Activated naive CD4-positive, alpha-beta T cell (primary cell): ENCODE data around the gene NXN.
A peak's percentile ranks its signal among the peaks of the same experiment; 100 is the strongest.
"Not testable (repeated sequence)": the region's sequence is repeated elsewhere in the genome, so short reads cannot be mapped to it uniquely, and the experiment has no call there.

Source experiments
- DNase-seq, 4 experiments: peaks; one replicate each; lab custom pipeline; 2025; lab: John Stamatoyannopoulos, UW

Gene NXN

GRCh38 chr17:887551-888209 is 91.9 kb downstream of the NXN start:
- DNase-seq = no peak

- no peak for DNase-seq
Measured at GRCh38 chr17:885971-886571, 93.5 kb downstream of the NXN start.

GRCh38 chr17:883586-883962 is 96.0 kb downstream of the NXN start:
- no peak for DNase-seq

- DNase-seq = no peak
Measured at GRCh38 chr17:882827-883585, 96.6 kb downstream of the NXN start.

GRCh38 chr17:881778-882177 is 97.8 kb downstream of the NXN start:
- DNase-seq = no peak

GRCh38 chr17:880443-881269 is 98.9 kb downstream of the NXN start:
- no peak for DNase-seq

GRCh38 chr17:879546-880442 is 99.8 kb downstream of the NXN start:
- peak in 2 of 4 experiments; percentile 31 to 35 for DNase-seq

GRCh38 chr17:877630-878029 is 101.9 kb downstream of the NXN start:
- no peak for DNase-seq

GRCh38 chr17:876272-876671 is 103.3 kb downstream of the NXN start:
- DNase-seq = no peak

GRCh38 chr17:874590-874989 is 105.0 kb downstream of the NXN start:
- not testable (repeated sequence) for DNase-seq

GRCh38 chr17:872855-873254 is 106.7 kb downstream of the NXN start:
- no peak for DNase-seq

GRCh38 chr17:871751-872519 is 107.6 kb downstream of the NXN start:
- DNase-seq = no peak

- no peak for DNase-seq
Measured at GRCh38 chr17:869567-870525, 109.7 kb downstream of the NXN start.

- no peak for DNase-seq
Measured at GRCh38 chr17:869086-869485, 110.5 kb downstream of the NXN start.

GRCh38 chr17:867896-868489 is 111.6 kb downstream of the NXN start:
- no peak for DNase-seq

GRCh38 chr17:867238-867637 is 112.3 kb downstream of the NXN start:
- DNase-seq = not testable (repeated sequence)

GRCh38 chr17:866568-867103 is 112.9 kb downstream of the NXN start:
- DNase-seq = no peak

GRCh38 chr17:864315-864714 is 115.3 kb downstream of the NXN start:
- no peak for DNase-seq

- no peak for DNase-seq
Measured at GRCh38 chr17:863880-864279, 115.7 kb downstream of the NXN start.
